Spleen (tissue), 11 donors: ENCODE results near the gene SLCO4A1. TPM values are rescaled to one million over a fixed set of nuclear protein-coding genes. Genes with fewer than 3 reads are reported as not detected.
A peak's percentile ranks its signal among the peaks of the same experiment; 100 is the strongest.

Source experiments
- DNase-seq: peaks from one replicate; pipeline ENCODE4 v3.0.0-alpha.2; 2020
- H3K27ac ChIP-seq, 8 donors: fragments of 200-600 bp; sonication (generic) in 7 of 8; 1 replicate in 4 of 8; 2 replicates in 4 of 8; pipeline versions ENCODE4 v1.5.0 to v1.8.0; 2016 to 2021; ENCODE audit warnings: inconsistent platforms in 4 of 8, mild to moderate bottlenecking in 4 of 8, moderate library complexity in 1 of 8
- H3K27me3 ChIP-seq, 7 donors: fragments of 200-600 bp; sonication (generic) in 6 of 7; replicated peaks in 1 of 7; 1 replicate in 4 of 7; 2 replicates in 3 of 7; pipeline versions ENCODE4 v1.5.0 to v1.8.0; 2016 to 2021; ENCODE audit warnings: inconsistent platforms in 3 of 7, mild to moderate bottlenecking in 1 of 7
- H3K36me3 ChIP-seq, 6 donors: fragments of 200-600 bp; sonication (generic) in 5 of 6; 1 replicate in 4 of 6; 2 replicates in 2 of 6; pipeline versions ENCODE4 v1.5.0 to v1.8.0; 2016 to 2021; ENCODE audit warnings: inconsistent platforms in 2 of 6
- H3K4me1 ChIP-seq, 6 donors: fragments of 200-600 bp; sonication (generic) in 5 of 6; 1 replicate in 3 of 6; 2 replicates in 3 of 6; pipeline versions ENCODE4 v1.5.0 to v1.8.0; 2016 to 2021; ENCODE audit warnings: inconsistent platforms in 3 of 6
- H3K4me3 ChIP-seq, 8 donors: fragments of 200-600 bp; sonication (generic) in 7 of 8; 1 replicate in 4 of 8; 2 replicates in 4 of 8; pipeline versions ENCODE4 v1.5.0 to v1.8.0; 2016 to 2021; ENCODE audit warnings: inconsistent platforms in 4 of 8, mild to moderate bottlenecking in 4 of 8, moderate library complexity in 2 of 8
- H3K9me3 ChIP-seq, 8 donors: fragments of 200-600 bp; sonication (generic) in 7 of 8; 1 replicate in 4 of 8; 2 replicates in 4 of 8; pipeline versions ENCODE4 v1.5.0 to v1.8.0; 2016 to 2021; ENCODE audit warnings: inconsistent platforms in 4 of 8
- POLR2A ChIP-seq, 3 donors: fragments of 450-650 bp; IDR thresholded peaks; one replicate each; pipeline ENCODE4 v1.5.1; 2017; ENCODE audit warnings: antibody characterized with exemption in 3 of 3, mild to moderate bottlenecking in 1 of 3
- POLR2AphosphoS5 ChIP-seq, 3 donors: sonication (generic); formaldehyde crosslinking; IDR thresholded peaks; one replicate each; pipeline ENCODE4 v1.5.1; 2017; ENCODE audit warnings: antibody characterized with exemption in 3 of 3
- WGBS, 5 donors: extraction: QIAGEN DNeasy Blood & Tissue Kit in 3 of 5; methylation state at CpG; one replicate each; pipeline versions ENCODE4 v1.1.5 to v1.1.7; 2013 to 2018; 5-methylcytosine and 5-hydroxymethylcytosine counted together
- intact Hi-C: fragments of 100-400 bp; cut with DNase I; formaldehyde crosslinking; loops from one replicate; pipeline ENCODE4 v1.15.0; 2023; ENCODE audit warnings: low total_unique reads
- polyA plus RNA-seq, 3 donors: library from polyadenylated mRNA; stranded (reverse); fragments of 200-250 nt; gene quantifications; one replicate each; pipeline ENCODE4 v1.2.1, GENCODE V29; 2013
- total RNA-seq, 7 donors: library from RNA; depleted of rRNA in 3 of 7; stranded (reverse); fragments of >200 nt in 3 of 7; fragmentation: NEBNext Ultra II Directional in 4 of 7; extraction: Animal tissue kit (Norgen Biotek cat#: 25700) in 4 of 7; gene quantifications; one replicate each; pipeline versions ENCODE4 v1.1.0 to v1.2.1, GENCODE V29; 2016 to 2021
- TF ChIP-seq, protein P1 (sequence below), 11 experiments: fragments of 200-600 bp in 7 of 11; fragments of 450-650 bp in 4 of 11; sonication (generic) in 4 of 11; IDR thresholded peaks in 8 of 11; conservative IDR thresholded peaks in 3 of 11; 1 replicate in 7 of 11; 2 replicates in 4 of 11; pipeline versions ENCODE4 v1.4.0 to v1.8.0; 2016 to 2021; ENCODE audit warnings: antibody characterized with exemption in 11 of 11, inconsistent platforms in 4 of 11, mild to moderate bottlenecking in 1 of 11
- donor health status: healthy with polysubstance abuse.
- donor health status: DM: no; HTN: no; CAD: no; lungs with moderate emphysema.
- donor health status: DM: no; HTN: no; CAD: no.
- donor health status: Bipolar disorder and iron deficiency.
- donor health status: healthy.
- donor health status: DM: no; HTN: no; CAD: no.
- donor health status: DM: yes; HTN: yes; CAD: no.

Gene SLCO4A1
- total and polyA plus RNA-seq, 10 donors = 2.9 to 16.3 (median 7.0) TPM

DNA sequence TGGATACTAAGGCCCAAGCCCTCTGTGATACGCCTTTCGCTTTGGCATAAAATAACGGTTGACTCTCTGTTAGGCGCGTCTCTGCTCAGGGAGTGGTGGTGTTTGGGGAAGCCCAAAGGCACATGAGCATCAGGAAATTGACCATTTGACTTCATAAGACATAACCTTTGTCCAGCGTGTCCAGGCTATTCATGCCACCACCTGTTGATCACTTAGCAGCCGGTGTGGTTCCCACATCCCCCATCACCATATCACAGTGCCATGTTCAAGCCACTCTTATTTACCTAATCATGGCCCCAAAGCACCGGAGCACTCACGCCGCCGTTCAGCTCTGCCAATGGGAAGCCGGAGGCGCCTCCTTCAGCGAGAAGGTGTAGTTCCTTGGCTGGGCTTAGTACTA, 27.9 kb downstream of the SLCO4A1 start:
- no peaks in the 10 kb centered on the region for H3K9me3 ChIP-seq
- TF ChIP-seq, protein P1, sequence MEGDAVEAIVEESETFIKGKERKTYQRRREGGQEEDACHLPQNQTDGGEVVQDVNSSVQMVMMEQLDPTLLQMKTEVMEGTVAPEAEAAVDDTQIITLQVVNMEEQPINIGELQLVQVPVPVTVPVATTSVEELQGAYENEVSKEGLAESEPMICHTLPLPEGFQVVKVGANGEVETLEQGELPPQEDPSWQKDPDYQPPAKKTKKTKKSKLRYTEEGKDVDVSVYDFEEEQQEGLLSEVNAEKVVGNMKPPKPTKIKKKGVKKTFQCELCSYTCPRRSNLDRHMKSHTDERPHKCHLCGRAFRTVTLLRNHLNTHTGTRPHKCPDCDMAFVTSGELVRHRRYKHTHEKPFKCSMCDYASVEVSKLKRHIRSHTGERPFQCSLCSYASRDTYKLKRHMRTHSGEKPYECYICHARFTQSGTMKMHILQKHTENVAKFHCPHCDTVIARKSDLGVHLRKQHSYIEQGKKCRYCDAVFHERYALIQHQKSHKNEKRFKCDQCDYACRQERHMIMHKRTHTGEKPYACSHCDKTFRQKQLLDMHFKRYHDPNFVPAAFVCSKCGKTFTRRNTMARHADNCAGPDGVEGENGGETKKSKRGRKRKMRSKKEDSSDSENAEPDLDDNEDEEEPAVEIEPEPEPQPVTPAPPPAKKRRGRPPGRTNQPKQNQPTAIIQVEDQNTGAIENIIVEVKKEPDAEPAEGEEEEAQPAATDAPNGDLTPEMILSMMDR (IDR thresholded peaks at IDR 0.05 in 8 of 11, conservative IDR thresholded peaks at IDR 0.05 in 3 of 11) = no peak
- TF ChIP-seq POLR2AphosphoS5 (IDR thresholded peaks at IDR 0.05) (no peak), POLR2A (IDR thresholded peaks at IDR 0.05) (no peak)
- no peak for DNase-seq
- no peak overlapping the region for H3K4me3 ChIP-seq
- peaks cover 0 to 16% (median 0%) of the 10 kb centered on the region in 7 donors for H3K27me3 ChIP-seq
- peaks cover 0 to 65% (median 23%) of the 10 kb centered on the region in 6 donors for H3K4me1 ChIP-seq
- intact Hi-C loops = no loop called here
- 93 to 97% (median 95%) methylated on average over 14 of the region's 14 CpGs for WGBS, 5 donors
- H3K27ac ChIP-seq = no peak overlapping the region
- peaks cover 0 to 4% (median 0%) of the 10 kb centered on the region in 6 donors for H3K36me3 ChIP-seq

DNA sequence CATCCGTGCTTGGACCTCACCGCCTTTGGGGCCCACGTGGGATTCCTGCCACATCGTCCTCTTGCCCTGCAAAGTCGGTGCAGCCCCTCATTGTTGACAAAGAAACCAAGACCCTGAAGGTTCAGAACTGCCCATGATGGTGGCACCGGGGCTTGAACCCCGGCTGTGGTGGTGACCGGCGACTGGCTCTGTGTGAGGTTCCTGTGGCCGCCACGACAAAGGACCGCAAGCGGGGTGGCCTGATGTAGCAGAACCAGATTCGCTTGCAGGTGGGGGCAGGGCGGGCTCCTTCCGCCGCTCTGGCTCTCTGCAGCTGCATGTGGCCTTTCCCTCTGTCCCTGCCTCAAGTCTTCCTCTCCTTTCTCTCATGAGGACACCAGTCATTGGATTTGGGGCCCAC, 28.7 kb downstream of the SLCO4A1 start:
- peaks cover 0 to 4% (median 0%) of the 10 kb centered on the region in 6 donors for H3K36me3 ChIP-seq
- WGBS, 5 donors = 86 to 96% (median 94%) methylated on average over 9 to 17 of the region's 17 CpGs
- TF ChIP-seq, protein P1 (IDR thresholded peaks at IDR 0.05 in 8 of 11, conservative IDR thresholded peaks at IDR 0.05 in 3 of 11) = no peak
- TF ChIP-seq POLR2AphosphoS5 (IDR thresholded peaks at IDR 0.05) = no peak
- no peak for TF ChIP-seq POLR2A (IDR thresholded peaks at IDR 0.05)
- no peak overlapping the region for H3K27ac ChIP-seq
- no peak overlapping the region for H3K4me3 ChIP-seq
- H3K4me1 ChIP-seq = peaks cover 0 to 73% (median 26%) of the 10 kb centered on the region in 6 donors
- H3K27me3 ChIP-seq = peaks cover 0 to 24% (median 0%) of the 10 kb centered on the region in 7 donors
- H3K9me3 ChIP-seq = no peaks in the 10 kb centered on the region
- intact Hi-C loops = no loop called here
- no peak for DNase-seq

DNA sequence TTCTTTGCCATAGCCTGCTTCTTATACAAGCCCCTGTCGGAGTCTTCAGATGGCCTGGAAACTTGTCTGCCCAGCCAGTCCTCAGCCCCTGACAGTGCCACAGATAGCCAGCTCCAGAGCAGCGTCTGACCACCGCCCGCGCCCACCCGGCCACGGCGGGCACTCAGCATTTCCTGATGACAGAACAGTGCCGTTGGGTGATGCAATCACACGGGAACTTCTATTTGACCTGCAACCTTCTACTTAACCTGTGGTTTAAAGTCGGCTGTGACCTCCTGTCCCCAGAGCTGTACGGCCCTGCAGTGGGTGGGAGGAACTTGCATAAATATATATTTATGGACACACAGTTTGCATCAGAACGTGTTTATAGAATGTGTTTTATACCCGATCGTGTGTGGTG, 29.5 kb downstream of the SLCO4A1 start:
- no peak for DNase-seq
- intact Hi-C loops = no loop called here
- WGBS, 5 donors = 45 to 77% (median 69%) methylated on average over 15 of the region's 15 CpGs
- TF ChIP-seq POLR2A (IDR thresholded peaks at IDR 0.05) = no peak
- TF ChIP-seq POLR2AphosphoS5 (IDR thresholded peaks at IDR 0.05) = peak in 1 of 3 donors; percentile 37
- H3K4me1 ChIP-seq = peaks cover 0 to 74% (median 23%) of the 10 kb centered on the region in 6 donors
- peaks cover 0 to 25% (median 0%) of the 10 kb centered on the region in 7 donors for H3K27me3 ChIP-seq
- no peaks in the 10 kb centered on the region for H3K9me3 ChIP-seq
- no peak overlapping the region for H3K4me3 ChIP-seq
- H3K36me3 ChIP-seq = peaks cover 0 to 4% (median 0%) of the 10 kb centered on the region in 6 donors
- H3K27ac ChIP-seq = peak overlapping the region in 1 of 8 donors; percentile 21

DNA sequence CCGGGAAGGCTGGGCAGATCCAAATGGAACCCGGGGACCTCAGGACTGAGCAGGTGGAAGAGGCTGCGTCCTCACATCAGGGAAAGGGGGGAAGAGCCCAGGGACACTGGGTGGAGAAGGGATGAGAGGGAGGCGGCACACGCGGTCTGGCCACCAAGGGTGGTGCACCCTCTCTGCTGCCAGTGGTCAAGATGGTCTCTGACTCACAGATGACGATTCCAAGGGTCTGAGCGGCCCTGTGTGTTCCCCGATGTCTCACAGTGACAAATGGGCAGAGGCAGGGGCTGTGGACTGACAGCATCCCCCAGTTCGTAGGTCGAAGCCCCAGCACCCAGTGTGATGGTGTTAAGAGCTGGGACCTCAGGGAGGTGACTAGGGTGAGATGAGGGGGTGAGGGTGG, 32.1 kb downstream of the SLCO4A1 start:
- H3K9me3 ChIP-seq = no peaks in the 10 kb centered on the region
- H3K4me3 ChIP-seq = no peak overlapping the region
- no peak for DNase-seq
- H3K27ac ChIP-seq = no peak overlapping the region
- TF ChIP-seq POLR2A (IDR thresholded peaks at IDR 0.05) (no peak), POLR2AphosphoS5 (IDR thresholded peaks at IDR 0.05) (no peak)
- TF ChIP-seq, protein P1 (IDR thresholded peaks at IDR 0.05 in 8 of 11, conservative IDR thresholded peaks at IDR 0.05 in 3 of 11) = no peak
- H3K36me3 ChIP-seq = peaks cover 0 to 4% (median 0%) of the 10 kb centered on the region in 6 donors
- H3K27me3 ChIP-seq = peaks cover 0 to 25% (median 0%) of the 10 kb centered on the region in 7 donors
- 90 to 99% (median 92%) methylated on average over 11 of the region's 11 CpGs for WGBS, 5 donors
- intact Hi-C loops = no loop called here
- H3K4me1 ChIP-seq = peaks cover 0 to 77% (median 23%) of the 10 kb centered on the region in 6 donors
